GM12864 (cell line): ENCODE data around the gene S100B.

Source experiments
- DNase-seq: peaks from one replicate; pipeline ENCODE4 v3.0.0-alpha.2; 2011; ENCODE audit warnings: low read depth
- H3K4me3 ChIP-seq: 2 replicates; pipeline ENCODE4 v1.5.1; 2011; ENCODE audit warnings: mild to moderate bottlenecking, low read depth, low read length, control low read depth
- CTCF ChIP-seq: IDR thresholded peaks from 2 replicates; pipeline ENCODE4 v1.5.1; 2011; ENCODE audit warnings: low read depth, mild to moderate bottlenecking, moderate library complexity, low read length, control low read depth, inconsistent platforms; ENCODE audit errors: missing control alignments

The S100B gene

GRCh38 chr21:46555678-46556077 is 49.2 kb downstream of the S100B start:
- no peak overlapping the region for H3K4me3 ChIP-seq
- no peak for TF ChIP-seq CTCF
- no peak for DNase-seq

- no peak for DNase-seq
- no peak overlapping the region for H3K4me3 ChIP-seq
- TF ChIP-seq CTCF = no peak
Observed at GRCh38 chr21:46555225-46555617, 49.7 kb downstream of the S100B start.

- no peak overlapping the region for H3K4me3 ChIP-seq
- TF ChIP-seq CTCF = no peak
- DNase-seq = no peak
Observed at GRCh38 chr21:46554431-46555224, 50.3 kb downstream of the S100B start.

GRCh38 chr21:46553993-46554392 is 50.9 kb downstream of the S100B start:
- DNase-seq = no peak
- H3K4me3 ChIP-seq = no peak overlapping the region
- no peak for TF ChIP-seq CTCF

- no peak for DNase-seq
- no peak overlapping the region for H3K4me3 ChIP-seq
- no peak for TF ChIP-seq CTCF
Observed at GRCh38 chr21:46552865-46553379, 52.0 kb downstream of the S100B start.

GRCh38 chr21:46552274-46552673 is 52.6 kb downstream of the S100B start:
- TF ChIP-seq CTCF = no peak
- H3K4me3 ChIP-seq = no peak overlapping the region
- no peak for DNase-seq
